ENCODE results near the gene RHD.
"Not testable (repeated sequence)": the region's sequence is repeated elsewhere in the genome, so short reads cannot be mapped to it uniquely, and the experiment has no call there.

The RHD gene

DNA sequence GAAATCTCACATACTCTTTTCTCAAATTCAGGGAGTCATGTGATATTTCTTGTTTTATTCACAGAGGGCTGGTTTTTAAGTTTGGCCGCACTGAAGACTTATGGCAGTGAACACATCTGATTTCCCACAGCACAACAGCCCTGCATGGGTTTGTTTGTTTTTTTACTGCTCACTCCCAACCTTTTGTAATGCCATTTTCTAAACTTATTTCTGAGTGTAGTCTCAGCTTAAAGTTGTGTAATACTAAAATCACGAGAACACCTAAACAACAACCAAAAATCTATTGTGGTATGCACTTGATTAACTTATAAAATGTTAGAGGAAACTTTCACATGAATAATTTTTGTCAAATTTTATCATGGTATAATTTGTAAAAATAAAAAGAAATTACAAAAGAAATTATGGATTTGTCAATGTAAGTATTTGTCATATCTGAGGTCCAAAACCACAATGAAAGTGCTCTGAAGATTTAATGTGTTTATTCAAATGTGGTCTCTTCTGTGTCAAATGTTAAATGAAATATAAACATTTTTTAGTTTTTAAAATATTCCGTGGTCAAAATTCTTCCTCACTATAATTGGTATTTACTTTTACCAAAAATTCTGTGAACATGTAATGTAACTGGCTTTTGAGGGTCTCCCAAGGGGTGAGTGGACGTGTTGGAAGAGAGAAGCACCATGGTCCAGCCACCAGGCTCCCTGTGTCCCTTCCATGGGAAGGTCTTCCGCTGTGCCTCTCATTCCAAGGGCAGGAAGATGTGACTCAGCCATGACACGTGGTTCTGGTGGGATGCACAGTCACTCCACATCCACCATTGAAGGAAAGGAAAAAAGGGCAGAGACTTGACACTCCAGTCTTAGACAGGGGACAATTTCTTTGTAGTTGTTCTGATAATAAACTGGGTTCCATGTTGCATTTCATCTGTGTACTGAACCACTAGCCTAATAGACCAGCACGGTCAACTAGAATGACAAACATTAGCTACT, 88.6 kb downstream of the RHD start:
- no peak for DNase-seq

DNA sequence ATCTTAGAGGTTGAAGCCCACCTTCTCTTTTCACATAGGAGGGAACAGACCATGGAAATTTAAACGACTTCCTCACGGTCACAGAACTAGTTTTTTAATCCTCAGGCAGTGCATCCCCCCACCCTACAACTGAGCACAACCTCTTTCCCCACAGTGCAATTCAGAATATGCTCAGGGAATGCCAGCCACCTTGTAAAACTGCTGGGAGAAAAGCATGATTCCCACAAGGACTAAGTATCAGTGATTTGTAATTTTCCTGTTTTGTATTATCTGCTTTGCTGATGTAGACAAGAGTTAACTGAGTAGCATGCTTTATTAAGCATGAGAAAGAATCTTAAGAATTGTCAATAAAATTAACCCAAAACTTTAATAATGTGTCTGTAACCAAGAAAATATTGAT, 89.6 kb downstream of the RHD start:
- no peak for DNase-seq

DNA sequence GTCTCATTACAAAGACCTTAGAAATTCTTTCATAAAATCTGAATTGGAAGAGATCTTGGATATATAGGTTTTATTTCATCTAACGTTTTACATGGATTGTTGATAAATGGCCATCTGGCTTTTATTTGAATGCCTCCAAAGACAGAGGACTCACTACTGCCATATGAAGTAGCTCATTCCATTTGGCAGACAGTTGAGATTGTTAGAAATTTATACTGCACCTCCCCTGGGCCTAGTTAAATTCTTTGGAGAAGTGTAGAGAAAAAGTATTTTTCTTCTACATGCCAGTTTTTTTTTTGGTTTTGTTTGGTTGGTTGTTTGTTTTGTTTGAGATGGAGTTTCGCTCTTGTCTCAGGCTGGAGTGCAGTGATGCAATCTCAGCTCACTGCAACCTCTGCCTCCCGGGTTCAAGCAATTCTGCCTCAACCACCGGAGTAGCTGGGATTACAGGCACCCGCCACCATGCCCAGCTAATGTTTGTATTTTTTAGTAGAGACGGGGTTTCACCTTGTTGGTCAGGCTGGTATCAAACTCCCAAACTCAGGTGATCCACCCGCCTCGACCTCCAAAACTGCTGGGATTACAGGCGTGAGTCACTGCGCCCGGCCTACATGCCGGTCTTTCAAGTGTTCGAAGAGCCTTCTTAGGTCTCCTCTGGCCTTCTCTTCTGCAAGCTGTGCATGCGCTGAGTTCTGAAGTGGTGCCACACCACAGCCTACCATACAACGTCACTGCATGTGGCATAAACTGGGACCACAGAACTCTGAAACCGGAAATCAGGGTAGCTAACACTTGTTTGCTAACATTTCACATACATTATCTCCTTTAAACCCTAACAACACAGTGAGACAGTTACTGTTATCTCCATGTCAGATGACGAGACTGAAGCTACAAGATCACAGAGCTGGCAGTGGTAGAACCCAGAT, 90.6 kb downstream of the RHD start:
- DNase-seq: not testable (repeated sequence)

DNA sequence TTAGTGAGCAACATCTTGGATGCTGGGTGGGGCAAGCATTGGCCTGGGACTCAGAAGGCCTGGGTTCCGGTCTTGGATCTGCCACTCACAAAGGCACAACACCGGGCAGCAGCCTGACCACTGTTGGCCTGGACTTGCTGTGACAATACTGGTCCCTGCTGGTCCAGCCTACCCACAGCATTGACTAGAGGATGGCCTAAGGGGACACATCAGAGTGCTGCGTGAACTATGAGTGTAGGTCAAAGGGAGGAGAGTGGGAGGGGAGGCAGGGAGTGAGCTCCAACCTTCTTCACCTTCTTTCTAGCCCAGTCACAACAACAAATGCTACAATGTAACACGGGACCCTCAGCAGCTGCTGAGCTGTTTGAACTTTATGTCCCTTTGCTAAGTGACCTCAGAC, 96.9 kb downstream of the RHD start:
- no peak for DNase-seq

GRCh38 chr1:25369691-25370271, 97.5 kb downstream of the RHD start:
- DNase-seq: not testable (repeated sequence)

DNA sequence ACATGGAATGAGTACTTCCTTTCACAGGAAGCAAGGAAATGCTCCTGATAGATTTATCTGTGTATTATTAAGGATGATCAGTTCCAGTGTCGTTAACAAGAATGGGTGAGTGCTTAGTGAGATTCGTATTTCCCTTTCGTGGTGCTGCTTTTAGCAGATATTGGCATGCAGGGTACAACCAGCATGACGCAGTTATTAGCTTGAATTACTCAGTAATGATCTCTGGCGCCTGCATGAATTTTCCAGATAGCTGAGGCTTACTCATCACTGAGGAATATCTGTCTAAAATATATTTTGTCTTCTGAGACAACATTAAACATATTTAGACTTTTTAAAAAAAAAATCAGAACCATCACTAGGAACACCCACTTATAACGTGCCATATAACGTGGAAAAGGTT, 99.4 kb downstream of the RHD start:
- DNase-seq: not testable (repeated sequence)

DNA sequence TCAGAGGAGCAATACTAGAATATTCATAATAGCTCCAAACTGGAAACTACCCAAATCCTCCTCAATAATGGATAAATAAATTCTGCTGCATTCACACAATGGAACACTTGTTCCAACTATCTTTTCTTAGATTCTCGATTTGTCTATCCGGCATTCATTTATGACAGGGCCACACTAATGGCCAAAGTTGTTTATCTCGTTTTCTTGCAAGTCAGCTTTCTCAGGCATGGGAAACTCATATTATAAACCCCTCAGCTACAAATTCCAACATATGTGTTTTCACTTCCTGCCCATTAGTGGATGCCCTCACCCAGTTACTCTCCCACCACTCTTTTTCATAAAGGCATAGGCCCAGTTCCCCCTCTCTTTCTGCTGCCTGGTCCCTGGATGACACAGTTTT, 106.1 kb downstream of the RHD start:
- DNase-seq: not testable (repeated sequence)
